ENCODE results near the gene RASA1.
"Not testable (repeated sequence)": the region's sequence is repeated elsewhere in the genome, so short reads cannot be mapped to it uniquely, and the experiment has no call there.

Gene RASA1

GRCh38 chr5:87287266-87287665, 19.6 kb downstream of the RASA1 start:
- not testable (repeated sequence) for DNase-seq

GRCh38 chr5:87298692-87299362, 31.1 kb downstream of the RASA1 start:
- no peak for DNase-seq

- no peak for DNase-seq
Measured at GRCh38 chr5:87300176-87300575, 32.5 kb downstream of the RASA1 start.

GRCh38 chr5:87300744-87301143, 33.1 kb downstream of the RASA1 start:
- DNase-seq, result peak; percentile 88

GRCh38 chr5:87302061-87302460, 34.4 kb downstream of the RASA1 start:
- DNase-seq, result no peak

GRCh38 chr5:87303324-87303723, 35.6 kb downstream of the RASA1 start:
- peak; percentile 15 for DNase-seq

GRCh38 chr5:87306090-87306489, 38.4 kb downstream of the RASA1 start:
- not testable (repeated sequence) for DNase-seq

- DNase-seq, result no peak
Measured at GRCh38 chr5:87307796-87308423, 40.2 kb downstream of the RASA1 start.

GRCh38 chr5:87311405-87312279, 44.0 kb downstream of the RASA1 start:
- DNase-seq, result peak; percentile 37

GRCh38 chr5:87313216-87313615, 45.5 kb downstream of the RASA1 start:
- DNase-seq, result no peak

- DNase-seq, result no peak
Measured at GRCh38 chr5:87319469-87319868, 51.8 kb downstream of the RASA1 start.

- no peak for DNase-seq
Measured at GRCh38 chr5:87321605-87322004, 53.9 kb downstream of the RASA1 start.

GRCh38 chr5:87322381-87322780, 54.7 kb downstream of the RASA1 start:
- DNase-seq, result no peak

GRCh38 chr5:87327998-87328397, 60.3 kb downstream of the RASA1 start:
- DNase-seq, result no peak

- no peak for DNase-seq
Measured at GRCh38 chr5:87329114-87329513, 61.4 kb downstream of the RASA1 start.

- peak; percentile 27 for DNase-seq
Measured at GRCh38 chr5:87339986-87340385, 72.3 kb downstream of the RASA1 start.

GRCh38 chr5:87340716-87341115, 73.0 kb downstream of the RASA1 start:
- DNase-seq, result no peak

GRCh38 chr5:87347272-87347671, 79.6 kb downstream of the RASA1 start:
- peak; percentile 46 for DNase-seq

GRCh38 chr5:87347841-87348240, 80.2 kb downstream of the RASA1 start:
- DNase-seq, result no peak

- DNase-seq, result no peak
Measured at GRCh38 chr5:87354496-87354895, 86.8 kb downstream of the RASA1 start.

- no peak for DNase-seq
Measured at GRCh38 chr5:87359106-87359505, 91.4 kb downstream of the RASA1 start.

- DNase-seq, result no peak
Measured at GRCh38 chr5:87360132-87360531, 92.4 kb downstream of the RASA1 start.

GRCh38 chr5:87361031-87361445, 93.4 kb downstream of the RASA1 start:
- peak; percentile 74 for DNase-seq

Measured in fibroblast of skin of right quadriceps (primary cell).